Measurements from ENCODE around the gene CNTN6.

CNTN6 gene

DNA sequence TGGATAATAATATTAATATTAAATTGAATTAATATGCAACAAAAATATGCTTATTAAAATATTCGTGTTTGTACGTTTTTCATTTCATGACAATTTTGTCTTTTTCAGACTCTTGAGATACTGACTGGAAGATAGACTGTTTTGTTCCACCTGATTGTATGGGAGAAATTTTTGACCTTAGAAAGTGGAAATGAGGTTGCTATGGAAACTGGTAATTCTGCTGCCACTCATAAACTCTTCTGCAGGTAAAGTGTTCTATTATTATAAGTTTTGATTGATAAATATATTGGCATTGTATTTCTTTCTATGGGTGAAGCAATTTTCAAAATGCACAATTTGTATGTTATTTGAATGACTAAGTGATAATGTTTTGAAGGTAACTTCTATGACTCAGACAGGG is 55.0 kb downstream of the CNTN6 start:
- TF ChIP-seq, protein P1, sequence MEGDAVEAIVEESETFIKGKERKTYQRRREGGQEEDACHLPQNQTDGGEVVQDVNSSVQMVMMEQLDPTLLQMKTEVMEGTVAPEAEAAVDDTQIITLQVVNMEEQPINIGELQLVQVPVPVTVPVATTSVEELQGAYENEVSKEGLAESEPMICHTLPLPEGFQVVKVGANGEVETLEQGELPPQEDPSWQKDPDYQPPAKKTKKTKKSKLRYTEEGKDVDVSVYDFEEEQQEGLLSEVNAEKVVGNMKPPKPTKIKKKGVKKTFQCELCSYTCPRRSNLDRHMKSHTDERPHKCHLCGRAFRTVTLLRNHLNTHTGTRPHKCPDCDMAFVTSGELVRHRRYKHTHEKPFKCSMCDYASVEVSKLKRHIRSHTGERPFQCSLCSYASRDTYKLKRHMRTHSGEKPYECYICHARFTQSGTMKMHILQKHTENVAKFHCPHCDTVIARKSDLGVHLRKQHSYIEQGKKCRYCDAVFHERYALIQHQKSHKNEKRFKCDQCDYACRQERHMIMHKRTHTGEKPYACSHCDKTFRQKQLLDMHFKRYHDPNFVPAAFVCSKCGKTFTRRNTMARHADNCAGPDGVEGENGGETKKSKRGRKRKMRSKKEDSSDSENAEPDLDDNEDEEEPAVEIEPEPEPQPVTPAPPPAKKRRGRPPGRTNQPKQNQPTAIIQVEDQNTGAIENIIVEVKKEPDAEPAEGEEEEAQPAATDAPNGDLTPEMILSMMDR (IDR thresholded peaks at IDR 0.05; ENCODE audit: extremely low read depth, missing control alignments): no peak
- no peak for DNase-seq (ENCODE audit: low spot score)

DNA sequence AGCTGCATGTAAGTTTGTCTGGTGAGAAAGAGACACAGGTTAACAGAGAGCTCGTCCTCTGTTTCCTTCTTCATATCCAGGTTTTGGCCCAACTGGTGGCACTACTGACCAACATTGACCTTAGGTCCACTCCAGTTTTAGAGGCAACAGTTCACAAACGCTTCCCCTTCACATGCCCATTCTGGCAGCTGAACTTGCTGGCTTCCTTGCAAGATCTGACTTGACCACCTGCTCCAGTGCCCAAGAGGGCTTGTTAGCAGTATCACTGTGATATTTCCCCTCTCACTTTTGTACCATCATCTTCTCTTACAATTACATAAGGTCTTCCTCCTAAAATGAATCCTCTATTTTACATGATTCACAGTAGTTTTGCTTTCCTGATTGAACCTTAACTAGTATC is 71.3 kb downstream of the CNTN6 start:
- no peak for DNase-seq (ENCODE audit: low spot score)
- TF ChIP-seq, protein P1 (IDR thresholded peaks at IDR 0.05; ENCODE audit: extremely low read depth, missing control alignments): no peak

- TF ChIP-seq, protein P1 (IDR thresholded peaks at IDR 0.05; ENCODE audit: extremely low read depth, missing control alignments): no peak
- DNase-seq (ENCODE audit: low spot score): no peak
Observed at GRCh38 chr3:1171320-1171719, 78.5 kb downstream of the CNTN6 start.

DNA sequence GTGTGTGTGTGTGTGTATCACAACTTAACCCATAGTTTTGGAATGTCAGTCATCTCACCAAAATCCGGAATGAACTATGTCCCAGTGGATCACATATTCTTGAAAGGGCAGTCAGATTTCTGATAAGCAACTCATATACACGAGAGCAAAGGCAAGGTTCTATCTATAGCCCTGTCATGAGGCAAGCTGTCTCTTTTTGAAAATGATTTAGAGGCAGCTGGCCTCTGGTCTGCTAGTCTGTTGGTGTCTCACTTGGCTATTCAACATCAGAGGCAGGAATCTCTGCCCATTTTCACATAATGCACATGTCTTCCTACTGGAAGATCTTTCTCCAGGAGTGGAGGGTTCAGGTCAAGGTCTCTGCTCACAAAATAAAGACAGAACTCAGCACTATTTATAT is 79.8 kb downstream of the CNTN6 start:
- TF ChIP-seq, protein P1 (IDR thresholded peaks at IDR 0.05; ENCODE audit: extremely low read depth, missing control alignments): no peak

GRCh38 chr3:1179146-1179545 is 86.3 kb downstream of the CNTN6 start:
- TF ChIP-seq, protein P1 (IDR thresholded peaks at IDR 0.05; ENCODE audit: extremely low read depth, missing control alignments): no peak
- no peak for DNase-seq (ENCODE audit: low spot score)

More for the DNA sequence above, 79.8 kb downstream of the CNTN6 start:
- no peak for DNase-seq (ENCODE audit: low spot score)

- TF ChIP-seq, protein P1 (IDR thresholded peaks at IDR 0.05; ENCODE audit: extremely low read depth, missing control alignments): no peak
- no peak for DNase-seq (ENCODE audit: low spot score)
Observed at GRCh38 chr3:1183320-1184048, 90.7 kb downstream of the CNTN6 start.

DNA sequence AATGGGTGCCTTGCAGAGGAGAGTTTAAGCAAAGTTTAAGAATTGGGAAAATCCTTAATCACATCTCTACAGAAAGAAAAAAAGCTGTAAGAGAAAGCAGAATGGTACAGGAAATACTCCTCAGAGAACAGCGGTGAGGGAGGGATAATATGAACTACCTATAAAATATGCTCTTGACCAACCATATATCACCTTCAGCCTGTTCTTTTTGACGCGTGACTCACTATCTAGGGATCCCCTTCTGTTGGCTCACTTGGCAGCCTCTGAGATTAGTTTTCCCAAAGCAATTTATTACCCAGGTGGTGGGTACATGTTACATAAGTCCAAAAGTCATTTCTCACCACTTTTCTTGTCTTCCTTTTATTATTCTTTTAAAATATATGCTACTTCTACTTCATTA is 97.7 kb downstream of the CNTN6 start:
- TF ChIP-seq, protein P1 (IDR thresholded peaks at IDR 0.05; ENCODE audit: extremely low read depth, missing control alignments): no peak
- DNase-seq (ENCODE audit: low spot score): no peak
